Fibroblast of mammary gland (primary cell): Measurements from ENCODE around the gene ETS1.

ENCODE experiments used
- DNase-seq: peaks from one replicate; pipeline ENCODE4 v3.0.0-alpha.2; 2010; ENCODE audit warnings: low read depth
- H3K4me3 ChIP-seq: 2 replicates; pipeline ENCODE4 v1.5.1; 2011; ENCODE audit warnings: low read depth, mild to moderate bottlenecking, low read length, moderate library complexity; ENCODE audit not compliant: control insufficient read depth
- CTCF ChIP-seq: conservative IDR thresholded peaks from 2 replicates; pipeline ENCODE4 v1.5.1; 2011; ENCODE audit warnings: low read depth, low read length, inconsistent platforms; ENCODE audit not compliant: control insufficient read depth, insufficient read depth

The ETS1 gene

DNA sequence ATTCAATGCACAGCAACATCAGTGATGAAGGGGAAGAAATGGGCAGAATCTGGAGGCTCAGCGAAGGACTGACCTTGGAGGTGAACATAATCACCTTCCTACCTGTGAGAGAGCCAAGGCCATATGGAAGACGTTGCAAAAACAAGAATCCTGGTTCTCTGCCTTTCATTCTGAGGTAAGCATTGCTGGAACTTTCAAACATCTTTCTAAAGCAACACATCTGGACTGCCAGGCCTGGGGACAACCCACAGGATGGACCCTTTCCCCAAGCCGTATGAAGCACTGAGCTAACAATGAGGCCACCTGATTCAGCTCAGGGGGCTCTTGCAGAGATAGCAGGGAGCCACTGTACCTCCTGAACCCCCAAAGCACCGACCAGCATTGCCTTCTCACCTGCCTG lies 70.5 kb downstream of the ETS1 start:
- no peak for TF ChIP-seq CTCF
- no peak overlapping the region for H3K4me3 ChIP-seq
- peak; percentile 13 for DNase-seq

DNA sequence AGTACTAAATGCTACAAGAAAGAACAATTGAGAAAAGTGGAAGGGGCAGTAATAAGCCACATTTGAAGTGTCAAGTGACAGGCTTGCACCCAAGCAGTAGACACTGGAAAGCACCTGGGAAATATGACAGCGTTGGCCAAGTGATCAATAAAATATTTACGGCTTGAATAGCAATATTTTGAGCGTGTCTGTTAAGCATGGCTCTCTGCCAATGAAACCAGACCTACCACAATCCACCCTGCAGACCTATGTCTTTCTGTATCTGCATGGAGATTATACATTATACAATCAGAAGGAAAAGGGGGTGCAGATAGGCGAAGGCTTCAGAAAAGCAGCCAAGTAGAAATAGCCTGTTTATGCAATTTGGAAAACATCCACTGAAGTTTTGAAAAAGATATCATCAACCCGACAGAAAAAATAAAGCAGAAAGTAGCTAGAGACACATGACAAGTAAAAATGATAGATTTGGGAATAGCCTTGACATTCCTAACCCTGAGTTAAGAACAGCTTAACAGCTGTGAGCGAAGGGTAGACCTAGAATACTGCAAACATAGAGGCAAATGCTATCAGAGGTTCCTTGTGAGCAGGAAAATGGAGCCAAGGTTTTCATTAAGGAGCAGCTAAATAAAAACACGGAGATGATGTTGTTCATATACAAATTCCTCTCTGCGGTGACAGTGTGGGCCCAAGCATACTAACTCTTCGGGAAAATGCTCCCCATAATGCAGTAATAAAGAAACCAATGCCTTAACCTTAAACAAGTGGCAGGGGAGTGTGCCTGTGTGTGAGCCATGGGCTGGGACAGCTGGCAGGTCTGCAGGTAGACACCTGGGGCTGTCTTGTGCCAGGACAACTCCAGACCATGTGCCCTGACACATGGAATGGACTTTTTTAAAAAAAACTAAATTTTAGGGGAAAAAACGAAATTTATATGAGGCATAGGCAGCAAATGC lies 71.3 kb downstream of the ETS1 start:
- no peak overlapping the region for H3K4me3 ChIP-seq
- DNase-seq, result peak; percentile 14
- TF ChIP-seq CTCF, result no peak

DNA sequence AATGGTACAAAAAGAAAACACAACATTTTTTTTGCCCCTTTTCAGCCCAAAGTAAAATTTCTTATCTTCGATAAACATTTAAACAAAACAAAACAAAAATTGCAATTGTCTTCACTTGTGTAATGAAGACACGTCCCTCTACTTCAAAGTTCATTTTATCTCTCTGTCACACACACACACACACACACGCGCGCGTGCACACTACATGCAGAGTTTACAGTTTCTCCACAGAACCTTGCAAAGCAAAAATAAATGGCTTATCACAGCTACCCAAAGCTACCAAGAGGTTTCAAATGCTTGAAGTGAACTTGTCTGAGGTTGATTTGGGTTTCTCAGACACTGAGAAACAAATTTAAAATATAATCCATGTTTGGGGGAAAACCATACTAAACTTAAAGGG lies 72.3 kb downstream of the ETS1 start:
- no peak for TF ChIP-seq CTCF
- peak; percentile 20 for DNase-seq
- no peak overlapping the region for H3K4me3 ChIP-seq

- DNase-seq, result peak; percentile 8
- H3K4me3 ChIP-seq, result no peak overlapping the region
- no peak for TF ChIP-seq CTCF
Measured at GRCh38 chr11:128513915-128514681, 73.3 kb downstream of the ETS1 start.

DNA sequence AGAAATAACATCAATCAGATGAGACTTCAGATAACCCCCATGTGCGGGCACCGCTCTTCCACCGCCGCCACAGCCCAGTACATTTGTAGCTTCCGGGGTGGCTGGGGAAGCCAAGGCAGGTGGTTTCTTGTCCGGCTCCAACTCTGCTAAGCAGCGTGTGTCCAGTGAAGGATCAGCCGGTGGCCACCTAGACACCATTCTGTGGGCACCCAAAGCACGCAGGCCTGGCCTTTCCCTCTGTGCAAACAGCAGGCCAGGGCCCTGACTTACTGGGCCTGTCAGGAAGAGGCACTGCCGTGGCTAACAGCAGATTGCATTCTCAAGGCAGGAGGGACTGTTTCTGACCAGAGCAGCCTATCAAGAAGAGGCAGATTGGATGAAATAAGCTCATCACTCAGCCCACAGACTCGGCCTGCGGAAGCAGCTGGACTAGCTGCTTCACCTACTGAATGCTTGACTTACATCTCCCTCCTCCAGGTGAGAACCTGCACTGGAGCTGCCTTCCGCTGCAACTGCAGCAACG lies 74.8 kb downstream of the ETS1 start:
- DNase-seq, result peak; percentile 16
- TF ChIP-seq CTCF, result no peak
- H3K4me3 ChIP-seq, result no peak overlapping the region

DNA sequence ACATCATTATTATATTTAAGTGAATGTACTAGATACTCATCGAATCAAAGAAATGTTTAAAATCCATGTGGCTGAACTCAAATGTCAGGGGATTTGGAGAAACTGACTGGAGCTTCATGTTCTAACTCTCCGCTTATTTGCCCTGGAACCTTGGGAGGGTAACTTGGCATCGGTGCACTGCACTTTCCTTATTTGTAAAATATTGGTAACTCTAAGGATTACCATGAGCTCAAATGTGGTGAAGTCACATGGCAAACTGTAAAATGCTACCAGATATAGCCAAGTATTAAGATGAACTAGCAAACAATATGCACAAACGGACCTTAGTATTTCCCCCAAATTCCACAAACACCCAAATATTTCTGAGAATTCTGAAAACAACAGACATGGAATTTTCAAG lies 75.6 kb downstream of the ETS1 start:
- TF ChIP-seq CTCF, result no peak
- H3K4me3 ChIP-seq, result no peak overlapping the region
- DNase-seq, result peak; percentile 38
